ENCODE data around the gene RAB11FIP4.

DNA sequence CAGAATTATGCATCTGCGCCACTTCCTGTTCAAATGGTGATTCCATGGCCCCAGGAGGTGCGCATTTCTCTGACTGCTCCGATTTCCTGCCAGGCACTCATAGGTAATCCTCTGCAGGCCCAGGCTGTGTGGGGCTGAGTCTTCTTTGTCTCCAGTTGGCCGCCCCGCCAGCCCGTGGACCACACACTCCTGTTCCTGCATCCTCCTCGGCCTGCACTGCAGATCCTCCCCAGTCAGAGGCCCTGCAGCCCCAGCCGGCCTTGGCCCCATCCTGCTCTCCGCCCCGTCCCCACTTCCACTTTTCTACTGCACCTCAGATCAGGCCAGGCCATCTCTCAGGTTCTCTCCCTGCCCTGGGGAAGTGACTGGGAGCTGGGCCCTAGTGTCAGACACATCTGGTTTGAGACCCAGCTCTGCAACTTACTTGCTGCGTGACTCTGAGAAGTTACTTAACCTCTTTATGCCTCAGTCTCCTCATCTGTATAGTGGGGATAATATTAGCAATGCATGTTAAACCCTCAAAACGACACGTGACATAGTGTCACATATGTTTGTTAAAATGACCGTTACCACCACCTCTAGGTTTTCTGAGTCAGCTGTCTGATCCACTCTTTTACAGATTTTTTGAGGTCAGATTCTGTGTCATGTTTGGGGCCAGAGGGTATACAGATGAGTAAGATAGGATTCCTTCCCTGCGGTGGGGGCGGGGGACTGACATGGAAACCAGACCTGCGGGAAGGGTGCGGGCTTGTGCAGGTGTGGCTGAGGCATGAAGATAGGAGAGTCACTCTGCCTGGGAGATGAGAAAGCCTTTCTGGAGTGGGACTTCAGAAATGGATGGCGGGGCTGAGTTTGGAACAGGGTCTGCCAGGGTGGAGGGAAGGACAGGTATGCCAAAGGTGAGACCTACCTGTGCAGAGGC, 12.8 kb downstream of the RAB11FIP4 start:
- TF ChIP-seq, protein P1, sequence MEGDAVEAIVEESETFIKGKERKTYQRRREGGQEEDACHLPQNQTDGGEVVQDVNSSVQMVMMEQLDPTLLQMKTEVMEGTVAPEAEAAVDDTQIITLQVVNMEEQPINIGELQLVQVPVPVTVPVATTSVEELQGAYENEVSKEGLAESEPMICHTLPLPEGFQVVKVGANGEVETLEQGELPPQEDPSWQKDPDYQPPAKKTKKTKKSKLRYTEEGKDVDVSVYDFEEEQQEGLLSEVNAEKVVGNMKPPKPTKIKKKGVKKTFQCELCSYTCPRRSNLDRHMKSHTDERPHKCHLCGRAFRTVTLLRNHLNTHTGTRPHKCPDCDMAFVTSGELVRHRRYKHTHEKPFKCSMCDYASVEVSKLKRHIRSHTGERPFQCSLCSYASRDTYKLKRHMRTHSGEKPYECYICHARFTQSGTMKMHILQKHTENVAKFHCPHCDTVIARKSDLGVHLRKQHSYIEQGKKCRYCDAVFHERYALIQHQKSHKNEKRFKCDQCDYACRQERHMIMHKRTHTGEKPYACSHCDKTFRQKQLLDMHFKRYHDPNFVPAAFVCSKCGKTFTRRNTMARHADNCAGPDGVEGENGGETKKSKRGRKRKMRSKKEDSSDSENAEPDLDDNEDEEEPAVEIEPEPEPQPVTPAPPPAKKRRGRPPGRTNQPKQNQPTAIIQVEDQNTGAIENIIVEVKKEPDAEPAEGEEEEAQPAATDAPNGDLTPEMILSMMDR (IDR thresholded peaks at IDR 0.05 in 4 of 5, conservative IDR thresholded peaks at IDR 0.05 in 1 of 5) = no peak
- no peak for TF ChIP-seq POLR2A (IDR thresholded peaks at IDR 0.05)

Data from gastrocnemius medialis (tissue), 4 donors.